GM19328 (cell line): ENCODE results near the gene CCN5.
"Not testable (repeated sequence)": the region's sequence is repeated elsewhere in the genome, so short reads cannot be mapped to it uniquely, and the experiment has no call there.

Source experiments
- ATAC-seq: cut with Tn5 transposase; IDR thresholded peaks from one replicate; pipeline ENCODE4 v1.9.1; 2021; ENCODE audit warnings: mild to moderate bottlenecking, moderate library complexity; ENCODE audit not compliant: unreplicated experiment

Gene CCN5

GRCh38 chr20:44756011-44756688, 41.0 kb downstream of the CCN5 start:
- no peak for ATAC-seq

GRCh38 chr20:44756956-44757355, 41.8 kb downstream of the CCN5 start:
- ATAC-seq: no peak

- no peak for ATAC-seq
Measured at GRCh38 chr20:44758247-44759101, 43.3 kb downstream of the CCN5 start.

- no peak for ATAC-seq
Measured at GRCh38 chr20:44759595-44759994, 44.4 kb downstream of the CCN5 start.

GRCh38 chr20:44761423-44761822, 46.3 kb downstream of the CCN5 start:
- ATAC-seq: no peak

- ATAC-seq: no peak
Measured at GRCh38 chr20:44762466-44763140, 47.4 kb downstream of the CCN5 start.

- ATAC-seq: not testable (repeated sequence)
Measured at GRCh38 chr20:44763798-44764197, 48.6 kb downstream of the CCN5 start.

- no peak for ATAC-seq
Measured at GRCh38 chr20:44765091-44765490, 49.9 kb downstream of the CCN5 start.

- ATAC-seq: no peak
Measured at GRCh38 chr20:44765701-44766347, 50.7 kb downstream of the CCN5 start.

- no peak for ATAC-seq
Measured at GRCh38 chr20:44768256-44768655, 53.1 kb downstream of the CCN5 start.

GRCh38 chr20:44768854-44769480, 53.8 kb downstream of the CCN5 start:
- ATAC-seq: no peak

GRCh38 chr20:44769481-44769863, 54.3 kb downstream of the CCN5 start:
- no peak for ATAC-seq

- ATAC-seq: no peak
Measured at GRCh38 chr20:44770484-44771171, 55.5 kb downstream of the CCN5 start.

GRCh38 chr20:44771172-44771535, 56.0 kb downstream of the CCN5 start:
- no peak for ATAC-seq

GRCh38 chr20:44772636-44773035, 57.5 kb downstream of the CCN5 start:
- no peak for ATAC-seq

GRCh38 chr20:44773070-44773829, 58.1 kb downstream of the CCN5 start:
- no peak for ATAC-seq

- no peak for ATAC-seq
Measured at GRCh38 chr20:44776980-44777379, 61.8 kb downstream of the CCN5 start.
